Neural cell (in vitro differentiated cells): Measurements from ENCODE around the gene RNF26. TPM values are rescaled to one million over a fixed set of nuclear protein-coding genes. Genes with fewer than 3 reads are reported as not detected.

Experiments used
- H2AFZ ChIP-seq: fragments of 200-600, 300-800 bp; sonication (generic), shearing (Covaris generic); 2 replicates; pipeline ENCODE4 v1.6.0; 2014; ENCODE audit warnings: low read depth, mild to moderate bottlenecking, antibody characterized with exemption, low read length, moderate library complexity
- H3F3A ChIP-seq: fragments of 200-600 bp; shearing (Covaris generic); 2 replicates; pipeline ENCODE4 v1.6.1; 2016; ENCODE audit warnings: mild to moderate bottlenecking, moderate library complexity, mixed read lengths, antibody characterized with exemption, low read length; ENCODE audit not compliant: insufficient read depth, poor library complexity, severe bottlenecking
- H3K27ac ChIP-seq: fragments of 200-600, 300-800 bp; sonication (generic), shearing (Covaris generic); 2 replicates; pipeline ENCODE4 v1.5.1; 2014; ENCODE audit warnings: mild to moderate bottlenecking, low read length, moderate library complexity
- H3K27me3 ChIP-seq: fragments of 300-800, 200-600 bp; sonication (generic), shearing (Covaris generic); 2 replicates; pipeline ENCODE4 v1.6.0; 2014; ENCODE audit warnings: mild to moderate bottlenecking, low read depth, low read length, moderate library complexity; ENCODE audit not compliant: insufficient read depth
- H3K36me3 ChIP-seq: fragments of 300-800, 200-600 bp; sonication (generic), shearing (Covaris generic); 2 replicates; pipeline ENCODE4 v1.5.1; 2014; ENCODE audit warnings: mild to moderate bottlenecking, antibody characterized with exemption, low read length, moderate library complexity; ENCODE audit not compliant: insufficient read depth
- H3K4me2 ChIP-seq: fragments of 300-800, 200-600 bp; sonication (generic), shearing (Covaris generic); 2 replicates; pipeline ENCODE4 v1.6.0; 2014; ENCODE audit warnings: mild to moderate bottlenecking, low read length
- H3K4me3 ChIP-seq: fragments of 300-800, 200-600 bp; sonication (generic), shearing (Covaris generic); 2 replicates; pipeline ENCODE4 v1.5.1; 2014; ENCODE audit warnings: mild to moderate bottlenecking, low read length, moderate library complexity
- H3K79me2 ChIP-seq: fragments of 200-600 bp; shearing (Covaris generic); replicated peaks from 2 replicates; pipeline ENCODE4 v1.6.0; 2014; ENCODE audit warnings: mild to moderate bottlenecking, low read length, moderate library complexity; ENCODE audit not compliant: insufficient read depth
- H3K9ac ChIP-seq: fragments of 300-800, 200-600 bp; sonication (generic), shearing (Covaris generic); 2 replicates; pipeline ENCODE4 v1.6.1; 2016; ENCODE audit warnings: mild to moderate bottlenecking, low read length, mixed read lengths
- H3K9me2 ChIP-seq: fragments of 200-600 bp; shearing (Covaris generic); 2 replicates; pipeline ENCODE4 v1.6.1; 2016; ENCODE audit warnings: mild to moderate bottlenecking, low read length, mixed read lengths; ENCODE audit not compliant: insufficient read depth
- H3K9me3 ChIP-seq: fragments of 200-600, 300-800 bp; sonication (generic), shearing (Covaris generic); 2 replicates; pipeline ENCODE4 v1.6.1; 2016; ENCODE audit warnings: mild to moderate bottlenecking, mixed run types, low read length, moderate library complexity, mixed read lengths
- H4K20me1 ChIP-seq: fragments of 200-600 bp; shearing (Covaris generic); 2 replicates; pipeline ENCODE4 v1.6.1; 2016; ENCODE audit warnings: mild to moderate bottlenecking, mixed run types; ENCODE audit not compliant: insufficient read depth
- EP300 ChIP-seq: fragments of 450-650 bp; conservative IDR thresholded peaks from 2 replicates; pipeline ENCODE4 v1.6.1; 2014; ENCODE audit warnings: antibody characterized with exemption, mild to moderate bottlenecking, moderate library complexity; ENCODE audit not compliant: poor library complexity, severe bottlenecking
- EZH2 ChIP-seq: fragments of 200-600, 300-800 bp; shearing (Covaris generic), sonication (generic); IDR thresholded peaks from 2 replicates; pipeline ENCODE4 v1.6.1; 2014; ENCODE audit warnings: antibody characterized with exemption, low read length, borderline replicate concordance, mild to moderate bottlenecking; ENCODE audit not compliant: insufficient read depth, poor library complexity, severe bottlenecking
- MXI1 ChIP-seq: fragments of 450-650 bp; conservative IDR thresholded peaks from 2 replicates; pipeline ENCODE4 v1.6.1; 2014; ENCODE audit warnings: antibody characterized with exemption, mild to moderate bottlenecking; ENCODE audit not compliant: poor library complexity, severe bottlenecking
- POLR2AphosphoS5 ChIP-seq: IDR thresholded peaks from 2 replicates; pipeline ENCODE4 v1.6.1; 2012
- RAD21 ChIP-seq: fragments of 450-650 bp; conservative IDR thresholded peaks from 2 replicates; pipeline ENCODE4 v1.6.1; 2014; ENCODE audit warnings: antibody characterized with exemption, mild to moderate bottlenecking, moderate library complexity
- SMC3 ChIP-seq: fragments of 450-650 bp; conservative IDR thresholded peaks from 2 replicates; pipeline ENCODE4 v1.6.1; 2014; ENCODE audit warnings: antibody characterized with exemption, mild to moderate bottlenecking, moderate library complexity; ENCODE audit not compliant: poor library complexity
- TAF1 ChIP-seq: IDR thresholded peaks from 2 replicates; pipeline ENCODE4 v1.6.1; 2012; ENCODE audit warnings: low read depth
- polyA plus RNA-seq: library from polyadenylated mRNA; depleted of rRNA; stranded (reverse); fragments of >200 nt; gene quantifications from 2 replicates; pipeline ENCODE4 v1.2.3, GENCODE V29; 2014
- TF ChIP-seq, protein P1 (sequence below): IDR thresholded peaks from 2 replicates; pipeline ENCODE4 v1.6.1; 2012; ENCODE audit warnings: borderline replicate concordance
- TF ChIP-seq, protein P2 (sequence below): fragments of 450-650 bp; IDR thresholded peaks from 2 replicates; pipeline ENCODE4 v1.5.1; 2014; ENCODE audit warnings: antibody characterized with exemption, mild to moderate bottlenecking, moderate library complexity; ENCODE audit not compliant: poor library complexity, severe bottlenecking

RNF26 gene
- polyA plus RNA-seq, 1 donor from 2014 or later, result 2.6 TPM

DNA sequence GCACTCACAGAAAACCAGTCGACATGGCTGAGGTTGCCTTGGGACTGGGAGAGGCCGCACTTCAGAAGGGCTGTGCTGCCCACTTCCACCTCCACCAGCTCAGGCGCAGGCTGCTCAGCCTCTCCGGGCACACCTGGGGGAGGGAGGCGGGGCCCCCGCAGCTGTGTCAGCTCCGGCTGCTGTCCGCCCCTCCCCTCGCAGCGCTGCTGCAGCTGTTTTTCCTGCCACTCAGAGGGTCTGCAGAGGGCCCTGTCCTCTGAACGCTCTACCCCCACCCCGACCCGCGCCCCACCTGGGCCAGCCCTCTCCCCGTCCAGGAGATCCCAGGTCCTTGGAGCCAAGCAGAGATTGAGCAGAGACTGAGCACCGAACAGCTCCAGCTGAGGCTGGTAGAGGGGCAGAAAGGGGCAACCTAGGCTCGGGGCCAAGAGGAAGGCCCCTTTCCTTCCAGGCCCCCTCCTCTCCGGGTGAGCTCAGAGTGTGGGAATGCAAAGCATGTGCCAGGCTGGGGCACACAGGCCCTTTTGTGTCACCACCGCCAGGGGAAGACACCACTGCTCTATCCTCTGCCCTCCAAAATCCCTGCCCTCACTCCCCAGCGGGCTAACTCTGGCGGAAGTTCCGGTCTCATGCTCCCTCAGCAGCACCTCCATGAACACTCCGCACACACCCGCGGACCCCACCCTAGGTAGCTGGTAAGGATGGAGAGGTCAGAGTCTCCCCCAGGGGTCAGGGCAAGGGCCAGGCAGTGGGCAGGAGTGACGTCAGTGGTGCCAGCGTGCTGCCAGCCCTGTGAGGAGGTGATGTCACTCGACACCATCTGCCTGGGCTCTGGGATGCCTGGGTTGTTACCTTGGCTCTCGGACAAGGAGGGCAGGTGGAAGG lies 19.0 kb upstream of the RNF26 start:
- Histone ChIP-seq H3K9me3 (no peaks in the 10 kb centered on the region), H3K9ac (no peak overlapping the region), H3K79me2 (no peaks in the 10 kb centered on the region), H2AFZ (no peak overlapping the region), H3K4me2 (no peak overlapping the region), H3F3A (no peaks in the 10 kb centered on the region), H4K20me1 (no peaks in the 10 kb centered on the region), H3K27ac (no peak overlapping the region), H3K4me3 (peak overlapping the region; percentile 78), H3K9me2 (no peaks in the 10 kb centered on the region), H3K36me3 (no peaks in the 10 kb centered on the region), H3K27me3 (peaks cover 29% of the 10 kb centered on the region)
- TF ChIP-seq POLR2AphosphoS5, result no peak
- TF ChIP-seq EZH2, result no peak
- TF ChIP-seq TAF1, result no peak
- TF ChIP-seq RAD21, result no peak

DNA sequence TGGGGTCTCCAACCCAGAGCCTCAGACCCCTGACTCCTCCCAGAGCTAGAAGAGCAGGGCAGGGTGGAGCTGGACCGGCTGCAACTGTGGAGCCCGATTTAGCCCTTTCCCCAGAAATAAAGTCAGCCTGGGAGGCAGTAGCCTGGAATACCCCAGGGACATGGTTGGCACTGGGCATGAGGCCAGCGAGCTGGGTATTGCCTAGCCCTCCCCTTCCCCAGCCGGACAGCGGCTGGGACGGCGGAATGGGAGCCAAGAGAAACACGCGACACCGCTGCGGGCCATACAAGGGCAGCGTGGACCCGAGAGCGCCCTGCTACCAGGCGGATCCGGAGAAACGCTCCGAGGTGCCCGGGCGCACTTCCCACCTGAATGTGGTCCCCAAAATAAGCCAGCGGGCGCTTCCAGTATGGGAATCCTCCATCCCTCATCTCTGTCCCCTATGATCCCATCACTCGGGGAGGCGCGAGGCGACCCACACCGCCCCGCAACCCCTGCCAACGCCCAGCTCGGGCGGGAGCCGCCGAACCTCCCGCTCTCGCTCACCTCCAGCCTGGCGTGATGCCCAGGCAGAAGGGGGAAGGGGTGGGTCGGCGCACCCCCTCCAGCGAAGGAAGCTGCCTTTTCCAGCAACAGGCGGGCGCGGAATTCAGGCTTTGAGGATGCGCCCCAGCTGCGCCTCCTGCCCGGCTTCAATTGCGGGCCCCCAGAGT lies 18.2 kb upstream of the RNF26 start:
- Histone ChIP-seq H4K20me1 (no peaks in the 10 kb centered on the region), H3K9me3 (no peaks in the 10 kb centered on the region), H3K27ac (no peak overlapping the region), H3K4me3 (peak overlapping the region; percentile 78), H2AFZ (peak overlapping the region; percentile 33), H3K4me2 (peak overlapping the region; percentile 62), H3K9me2 (no peaks in the 10 kb centered on the region), H3K27me3 (peaks cover 29% of the 10 kb centered on the region), H3K9ac (peak overlapping the region; percentile 50), H3K36me3 (no peaks in the 10 kb centered on the region), H3K79me2 (no peaks in the 10 kb centered on the region), H3F3A (no peaks in the 10 kb centered on the region)
- TF ChIP-seq EZH2 (peak; percentile 29), EP300 (no peak), SMC3 (no peak), MXI1 (no peak), RAD21 (no peak)
- TF ChIP-seq, protein P1, sequence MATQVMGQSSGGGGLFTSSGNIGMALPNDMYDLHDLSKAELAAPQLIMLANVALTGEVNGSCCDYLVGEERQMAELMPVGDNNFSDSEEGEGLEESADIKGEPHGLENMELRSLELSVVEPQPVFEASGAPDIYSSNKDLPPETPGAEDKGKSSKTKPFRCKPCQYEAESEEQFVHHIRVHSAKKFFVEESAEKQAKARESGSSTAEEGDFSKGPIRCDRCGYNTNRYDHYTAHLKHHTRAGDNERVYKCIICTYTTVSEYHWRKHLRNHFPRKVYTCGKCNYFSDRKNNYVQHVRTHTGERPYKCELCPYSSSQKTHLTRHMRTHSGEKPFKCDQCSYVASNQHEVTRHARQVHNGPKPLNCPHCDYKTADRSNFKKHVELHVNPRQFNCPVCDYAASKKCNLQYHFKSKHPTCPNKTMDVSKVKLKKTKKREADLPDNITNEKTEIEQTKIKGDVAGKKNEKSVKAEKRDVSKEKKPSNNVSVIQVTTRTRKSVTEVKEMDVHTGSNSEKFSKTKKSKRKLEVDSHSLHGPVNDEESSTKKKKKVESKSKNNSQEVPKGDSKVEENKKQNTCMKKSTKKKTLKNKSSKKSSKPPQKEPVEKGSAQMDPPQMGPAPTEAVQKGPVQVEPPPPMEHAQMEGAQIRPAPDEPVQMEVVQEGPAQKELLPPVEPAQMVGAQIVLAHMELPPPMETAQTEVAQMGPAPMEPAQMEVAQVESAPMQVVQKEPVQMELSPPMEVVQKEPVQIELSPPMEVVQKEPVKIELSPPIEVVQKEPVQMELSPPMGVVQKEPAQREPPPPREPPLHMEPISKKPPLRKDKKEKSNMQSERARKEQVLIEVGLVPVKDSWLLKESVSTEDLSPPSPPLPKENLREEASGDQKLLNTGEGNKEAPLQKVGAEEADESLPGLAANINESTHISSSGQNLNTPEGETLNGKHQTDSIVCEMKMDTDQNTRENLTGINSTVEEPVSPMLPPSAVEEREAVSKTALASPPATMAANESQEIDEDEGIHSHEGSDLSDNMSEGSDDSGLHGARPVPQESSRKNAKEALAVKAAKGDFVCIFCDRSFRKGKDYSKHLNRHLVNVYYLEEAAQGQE, result no peak
- TF ChIP-seq, protein P2, sequence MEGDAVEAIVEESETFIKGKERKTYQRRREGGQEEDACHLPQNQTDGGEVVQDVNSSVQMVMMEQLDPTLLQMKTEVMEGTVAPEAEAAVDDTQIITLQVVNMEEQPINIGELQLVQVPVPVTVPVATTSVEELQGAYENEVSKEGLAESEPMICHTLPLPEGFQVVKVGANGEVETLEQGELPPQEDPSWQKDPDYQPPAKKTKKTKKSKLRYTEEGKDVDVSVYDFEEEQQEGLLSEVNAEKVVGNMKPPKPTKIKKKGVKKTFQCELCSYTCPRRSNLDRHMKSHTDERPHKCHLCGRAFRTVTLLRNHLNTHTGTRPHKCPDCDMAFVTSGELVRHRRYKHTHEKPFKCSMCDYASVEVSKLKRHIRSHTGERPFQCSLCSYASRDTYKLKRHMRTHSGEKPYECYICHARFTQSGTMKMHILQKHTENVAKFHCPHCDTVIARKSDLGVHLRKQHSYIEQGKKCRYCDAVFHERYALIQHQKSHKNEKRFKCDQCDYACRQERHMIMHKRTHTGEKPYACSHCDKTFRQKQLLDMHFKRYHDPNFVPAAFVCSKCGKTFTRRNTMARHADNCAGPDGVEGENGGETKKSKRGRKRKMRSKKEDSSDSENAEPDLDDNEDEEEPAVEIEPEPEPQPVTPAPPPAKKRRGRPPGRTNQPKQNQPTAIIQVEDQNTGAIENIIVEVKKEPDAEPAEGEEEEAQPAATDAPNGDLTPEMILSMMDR, result no peak
